ENCODE data around the gene ITPKC.

ITPKC gene

DNA sequence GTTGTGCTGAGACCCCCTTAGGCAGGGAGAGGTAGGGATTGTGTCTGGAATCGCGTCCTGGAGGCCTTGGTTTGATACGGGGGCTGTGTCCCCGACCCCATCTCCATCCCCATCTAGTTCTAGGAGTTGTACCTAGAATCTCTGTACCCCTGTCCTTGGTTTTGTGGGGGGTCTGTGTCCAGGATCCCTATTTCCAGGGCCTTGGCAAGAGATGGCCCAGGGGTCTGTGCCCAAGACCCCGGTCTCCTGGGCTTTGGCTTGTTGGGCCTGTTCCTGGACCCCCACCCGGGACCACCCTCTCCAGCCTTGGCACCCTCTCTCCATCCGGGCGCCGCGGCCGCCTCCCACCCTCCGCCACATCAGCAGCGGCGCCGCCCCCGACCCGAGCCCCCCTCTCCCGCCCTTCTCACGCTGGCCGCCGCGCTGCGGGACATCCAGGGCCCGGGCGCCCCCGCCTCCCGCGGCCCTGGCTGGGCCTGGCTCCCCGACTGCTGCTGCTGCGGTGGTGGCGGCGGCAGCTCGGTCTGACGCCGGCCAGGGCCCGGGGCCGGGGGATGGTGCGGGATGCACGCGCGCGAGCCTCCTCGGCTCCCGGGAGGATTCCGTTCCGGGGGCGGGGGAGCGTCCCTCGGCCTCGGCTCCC, 26.7 kb upstream of the ITPKC start, which contains the start of gene NUMBL:
NUMBL (minus strand) TSS at position 602 of the 643 bp plus-strand sequence; CDS start at position 434, 168 bp downstream.
- in situ Hi-C loops (cut with MboI; ENCODE audit: low sequenced_read_pairs), result no loop called here

GRCh38 chr19:40690693-40691420, 26.1 kb upstream of the ITPKC start:
- in situ Hi-C loops (cut with MboI; ENCODE audit: low sequenced_read_pairs), result no loop called here

DNA sequence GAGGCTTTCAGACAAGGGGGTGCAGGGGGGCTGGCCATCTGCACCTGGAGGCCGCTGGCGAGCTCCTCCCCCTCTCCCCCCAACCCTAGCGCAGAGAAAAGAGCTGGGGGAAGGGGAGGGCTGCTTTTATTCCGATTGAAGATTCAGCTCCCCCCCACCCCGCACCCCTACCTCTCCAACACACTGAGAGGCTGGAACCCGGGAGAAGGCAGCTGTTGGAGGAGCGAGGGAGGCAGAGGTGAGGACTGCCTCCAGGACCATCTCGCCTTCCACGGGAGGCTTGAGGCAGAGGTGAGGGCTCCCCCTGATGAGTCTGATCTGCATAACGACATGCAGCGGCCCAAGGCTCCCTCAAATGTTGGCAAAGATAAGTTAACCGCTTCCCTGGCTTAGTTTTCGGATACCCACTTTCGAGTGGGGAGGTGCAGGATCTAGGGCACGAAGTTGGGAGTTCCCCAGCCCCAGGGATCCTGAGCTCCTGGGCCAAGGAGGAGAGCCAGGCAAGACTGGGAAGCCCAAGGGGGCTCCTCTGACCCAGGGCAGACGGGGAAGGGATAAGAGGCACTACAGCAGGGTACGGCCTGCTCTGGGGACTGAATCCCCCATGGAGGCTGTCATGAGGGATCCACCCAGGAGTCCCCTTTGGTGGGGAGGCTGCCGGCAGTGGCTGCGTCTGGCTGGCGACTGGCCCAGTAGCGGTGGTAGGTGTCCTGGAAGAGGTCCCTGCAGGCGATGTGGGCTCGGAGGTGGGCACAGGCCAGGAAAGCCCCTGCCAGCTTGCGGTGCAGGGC, 25.3 kb upstream of the ITPKC start:
- in situ Hi-C loops (cut with MboI; ENCODE audit: low sequenced_read_pairs), result no loop called here

GRCh38 chr19:40692212-40692551, 24.7 kb upstream of the ITPKC start:
- in situ Hi-C loops (cut with MboI; ENCODE audit: low sequenced_read_pairs), result no loop called here

DNA sequence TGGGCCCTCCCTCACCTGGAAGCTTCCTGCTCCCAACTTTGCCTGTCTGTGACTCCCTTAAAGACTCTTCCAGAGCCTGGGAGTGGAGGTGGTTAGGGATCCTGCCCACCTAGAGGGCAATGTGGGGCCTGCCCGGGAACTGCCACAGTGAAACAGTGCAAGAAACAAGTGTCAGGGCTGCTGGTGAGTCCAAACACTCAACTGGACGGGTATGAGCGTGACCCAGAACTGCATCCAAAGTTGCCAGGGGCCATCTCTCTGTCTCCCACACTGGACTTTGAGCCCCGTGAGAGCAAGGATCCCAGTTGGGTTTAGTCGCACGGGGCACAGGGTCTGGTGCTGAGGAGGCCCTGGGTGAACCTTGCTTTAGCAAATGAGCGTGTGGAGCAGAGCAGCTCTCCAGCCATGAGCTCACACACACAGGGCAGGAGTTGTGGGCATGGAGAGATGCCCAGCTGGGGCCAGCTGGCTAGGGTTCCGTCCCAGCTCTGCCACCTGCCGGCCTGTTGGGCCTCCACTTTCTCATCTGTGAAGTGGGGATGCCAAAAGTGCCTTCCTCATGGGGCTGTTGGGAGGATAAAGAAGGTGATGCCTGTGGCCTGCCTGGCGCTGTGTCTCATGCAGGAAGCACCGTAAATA, 23.6 kb upstream of the ITPKC start:
- in situ Hi-C loops (cut with MboI; ENCODE audit: low sequenced_read_pairs), result no loop called here

DNA sequence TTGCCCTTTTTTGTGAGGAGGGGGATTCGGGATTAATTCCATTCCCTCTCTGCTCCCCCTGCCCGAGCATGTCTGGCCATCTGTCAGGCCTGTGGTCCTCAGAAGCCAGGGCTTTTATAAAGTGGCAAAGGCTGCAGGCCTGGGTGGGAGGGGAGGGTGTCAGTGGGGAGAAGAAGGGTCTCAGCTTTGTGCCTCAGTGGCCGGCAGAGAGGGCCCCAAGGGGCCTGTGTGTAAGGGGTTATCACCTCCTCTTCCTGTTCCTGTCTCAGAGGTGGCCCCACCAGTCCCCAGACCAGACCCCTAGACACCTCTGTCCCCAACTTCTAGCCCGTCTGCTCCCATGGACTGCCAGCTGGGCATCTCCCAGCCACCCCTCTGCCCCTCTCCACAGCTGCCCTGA, 23.0 kb upstream of the ITPKC start:
- in situ Hi-C loops (cut with MboI; ENCODE audit: low sequenced_read_pairs), result no loop called here

DNA sequence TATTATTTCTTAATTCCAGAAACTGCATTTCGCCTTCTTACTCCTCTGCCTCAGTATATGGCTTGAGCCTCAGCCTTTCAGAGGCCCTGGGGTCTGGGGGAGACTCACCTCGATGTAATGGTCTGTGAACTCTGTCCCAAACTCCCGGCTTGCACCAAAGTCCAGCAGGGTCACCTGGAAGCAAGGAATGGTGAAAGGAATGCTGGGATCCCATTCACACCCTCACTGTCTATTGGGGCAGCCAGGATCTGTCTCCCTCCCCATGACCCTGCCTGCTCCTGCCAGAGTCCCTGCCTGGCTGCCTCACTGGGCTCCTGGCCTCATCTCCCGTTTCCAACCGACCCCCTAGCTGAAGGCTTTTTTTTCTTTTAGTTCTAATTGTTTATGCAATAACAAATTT, 21.0 kb upstream of the ITPKC start:
- in situ Hi-C loops (cut with MboI; ENCODE audit: low sequenced_read_pairs), result no loop called here

GRCh38 chr19:40697007-40697406, 19.9 kb upstream of the ITPKC start:
- in situ Hi-C loops (cut with MboI; ENCODE audit: low sequenced_read_pairs), result no loop called here

GRCh38 chr19:40700083-40700482, 16.8 kb upstream of the ITPKC start:
- in situ Hi-C loops (cut with MboI; ENCODE audit: low sequenced_read_pairs), result no loop called here

DNA sequence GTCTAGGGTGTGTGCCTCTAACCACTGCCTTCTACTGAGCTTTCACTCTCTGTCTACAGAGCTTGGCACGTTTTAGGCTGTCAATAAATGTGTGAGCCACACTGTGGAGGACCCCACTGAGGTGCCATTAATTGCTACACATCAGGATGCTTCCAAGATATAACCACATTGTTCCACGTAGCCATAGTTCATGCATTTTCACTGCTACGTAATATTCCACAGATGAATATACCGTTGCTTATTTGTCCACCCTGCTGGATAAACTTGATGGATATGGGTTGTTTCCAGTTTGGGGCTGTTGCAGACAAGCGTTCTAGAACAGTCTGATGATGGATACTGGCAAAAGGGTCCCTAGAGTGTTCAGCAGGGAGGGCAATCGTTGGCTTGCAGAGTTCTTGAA, 15.2 kb upstream of the ITPKC start:
- in situ Hi-C loops (cut with MboI; ENCODE audit: low sequenced_read_pairs), result no loop called here

DNA sequence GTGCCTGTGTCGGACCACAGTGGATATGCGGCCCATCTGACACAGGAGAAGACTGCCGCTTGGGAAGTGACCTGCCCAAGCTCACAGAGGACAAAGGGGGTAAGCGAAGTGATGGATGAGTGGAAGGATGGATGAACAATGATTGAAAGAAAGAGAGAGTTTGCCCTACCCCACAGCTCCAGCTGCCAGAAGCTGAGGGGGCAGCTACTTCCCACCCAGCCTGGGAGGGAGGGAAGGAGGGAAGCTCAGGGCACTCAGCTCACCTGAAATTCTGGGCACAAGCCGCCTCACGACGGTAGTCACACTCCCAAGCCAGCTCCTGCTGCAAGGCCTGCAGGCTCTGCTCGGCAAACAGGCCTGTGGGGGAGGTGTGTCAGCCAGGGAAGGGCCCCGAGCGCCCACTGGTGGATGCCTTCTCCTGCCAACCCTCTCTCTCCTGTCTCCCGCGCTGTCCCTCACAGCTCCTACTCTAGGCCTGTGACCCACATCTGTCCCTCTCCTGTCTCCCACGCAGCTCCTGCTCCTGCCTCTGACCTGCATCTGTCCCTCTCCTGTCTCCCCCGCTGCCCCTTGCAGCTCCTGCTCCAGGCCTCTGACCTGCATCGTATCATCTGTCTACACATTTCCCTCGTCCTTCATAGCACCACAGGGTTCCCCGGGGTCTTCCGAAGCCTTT, 14.4 kb upstream of the ITPKC start:
- in situ Hi-C loops (cut with MboI; ENCODE audit: low sequenced_read_pairs), result no loop called here

DNA sequence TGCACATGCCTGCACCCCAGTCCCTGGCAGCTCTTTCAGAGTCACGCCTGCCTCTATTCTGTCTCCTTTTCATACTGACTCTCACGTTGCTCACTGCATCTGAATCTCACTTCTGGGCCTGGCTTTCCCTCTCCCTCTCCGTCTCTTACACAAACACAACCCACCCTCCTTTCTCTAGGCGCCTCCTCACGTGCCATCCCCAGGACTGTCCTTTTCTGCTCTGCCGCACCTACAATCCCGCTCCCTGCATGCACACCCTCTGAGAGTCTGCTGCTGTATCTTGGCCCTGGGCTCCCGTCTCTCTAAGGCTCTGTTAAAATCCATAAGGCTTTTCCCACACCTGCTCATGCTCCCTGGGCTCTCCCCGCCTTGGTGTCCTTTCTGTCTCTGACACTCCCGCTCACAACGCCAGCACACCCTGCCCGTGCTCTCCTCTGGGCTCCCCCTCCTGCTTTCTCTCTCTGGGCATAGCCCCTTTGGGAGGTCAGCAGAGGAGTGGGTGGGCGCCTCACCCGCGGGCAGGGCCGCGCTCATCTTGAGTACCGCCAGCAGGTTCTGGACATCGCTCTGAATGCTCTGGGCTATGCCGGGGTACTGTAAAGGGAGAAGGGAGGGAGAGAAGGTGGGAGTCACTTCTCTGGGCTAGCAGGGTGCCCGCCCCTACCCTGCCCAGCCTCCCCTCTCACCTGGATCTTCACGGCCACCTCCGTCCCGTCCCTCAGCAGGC, 13.7 kb upstream of the ITPKC start:
- in situ Hi-C loops (cut with MboI; ENCODE audit: low sequenced_read_pairs), result no loop called here

GRCh38 chr19:40704491-40705361, 12.2 kb upstream of the ITPKC start:
- in situ Hi-C loops (cut with MboI; ENCODE audit: low sequenced_read_pairs), result no loop called here

GRCh38 chr19:40705362-40705651, 11.6 kb upstream of the ITPKC start:
- in situ Hi-C loops (cut with MboI; ENCODE audit: low sequenced_read_pairs), result no loop called here

- in situ Hi-C loops (cut with MboI; ENCODE audit: low sequenced_read_pairs), result no loop called here
These were observed 10.8 kb upstream of the ITPKC start for GRCh38 chr19:40705950-40706619.

GRCh38 chr19:40707615-40708014, 9.3 kb upstream of the ITPKC start:
- in situ Hi-C loops (cut with MboI; ENCODE audit: low sequenced_read_pairs), result no loop called here

DNA sequence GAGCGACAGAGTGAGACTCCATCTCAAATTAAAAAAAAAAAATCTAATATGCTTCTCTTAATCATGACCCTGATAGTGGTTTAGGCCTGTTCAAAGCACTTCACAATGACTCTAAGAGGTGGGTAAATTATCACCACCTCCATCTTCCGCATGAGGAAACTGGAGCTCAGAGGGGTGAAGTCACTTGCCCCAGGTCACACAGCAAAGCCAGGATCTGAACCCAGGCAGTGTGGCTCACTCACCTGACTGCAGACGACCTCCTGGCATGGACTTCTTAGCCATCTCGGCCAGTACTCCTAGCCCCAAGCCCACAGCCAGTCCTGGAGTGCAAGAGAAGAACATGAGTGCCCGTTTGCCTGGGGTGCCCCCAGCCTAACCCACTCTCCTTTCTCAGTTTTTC, 7.1 kb upstream of the ITPKC start:
- in situ Hi-C loops (cut with MboI; ENCODE audit: low sequenced_read_pairs), result no loop called here

- in situ Hi-C loops (cut with MboI; ENCODE audit: low sequenced_read_pairs), result no loop called here
These were observed 3.0 kb upstream of the ITPKC start for GRCh38 chr19:40713939-40714338.
